Spleen (tissue), 11 donors: Measurements from ENCODE around the gene SYCN. TPM values are rescaled to one million over a fixed set of nuclear protein-coding genes. Genes with fewer than 3 reads are reported as not detected.

ENCODE experiments used
- DNase-seq: peaks from one replicate; pipeline ENCODE4 v3.0.0-alpha.2; 2020
- H3K27ac ChIP-seq, 8 donors: fragments of 200-600 bp; sonication (generic) in 7 of 8; 1 replicate in 4 of 8; 2 replicates in 4 of 8; pipeline versions ENCODE4 v1.5.0 to v1.8.0; 2016 to 2021; ENCODE audit warnings: inconsistent platforms in 4 of 8, mild to moderate bottlenecking in 4 of 8, moderate library complexity in 1 of 8
- H3K27me3 ChIP-seq, 7 donors: fragments of 200-600 bp; sonication (generic) in 6 of 7; replicated peaks in 1 of 7; 1 replicate in 4 of 7; 2 replicates in 3 of 7; pipeline versions ENCODE4 v1.5.0 to v1.8.0; 2016 to 2021; ENCODE audit warnings: inconsistent platforms in 3 of 7, mild to moderate bottlenecking in 1 of 7
- H3K36me3 ChIP-seq, 6 donors: fragments of 200-600 bp; sonication (generic) in 5 of 6; 1 replicate in 4 of 6; 2 replicates in 2 of 6; pipeline versions ENCODE4 v1.5.0 to v1.8.0; 2016 to 2021; ENCODE audit warnings: inconsistent platforms in 2 of 6
- H3K4me1 ChIP-seq, 6 donors: fragments of 200-600 bp; sonication (generic) in 5 of 6; 1 replicate in 3 of 6; 2 replicates in 3 of 6; pipeline versions ENCODE4 v1.5.0 to v1.8.0; 2016 to 2021; ENCODE audit warnings: inconsistent platforms in 3 of 6
- H3K4me3 ChIP-seq, 8 donors: fragments of 200-600 bp; sonication (generic) in 7 of 8; 1 replicate in 4 of 8; 2 replicates in 4 of 8; pipeline versions ENCODE4 v1.5.0 to v1.8.0; 2016 to 2021; ENCODE audit warnings: inconsistent platforms in 4 of 8, mild to moderate bottlenecking in 4 of 8, moderate library complexity in 2 of 8
- H3K9me3 ChIP-seq, 8 donors: fragments of 200-600 bp; sonication (generic) in 7 of 8; 1 replicate in 4 of 8; 2 replicates in 4 of 8; pipeline versions ENCODE4 v1.5.0 to v1.8.0; 2016 to 2021; ENCODE audit warnings: inconsistent platforms in 4 of 8
- POLR2A ChIP-seq, 3 donors: fragments of 450-650 bp; IDR thresholded peaks; one replicate each; pipeline ENCODE4 v1.5.1; 2017; ENCODE audit warnings: antibody characterized with exemption in 3 of 3, mild to moderate bottlenecking in 1 of 3
- POLR2AphosphoS5 ChIP-seq, 3 donors: sonication (generic); formaldehyde crosslinking; IDR thresholded peaks; one replicate each; pipeline ENCODE4 v1.5.1; 2017; ENCODE audit warnings: antibody characterized with exemption in 3 of 3
- WGBS, 5 donors: extraction: QIAGEN DNeasy Blood & Tissue Kit in 3 of 5; methylation state at CpG; one replicate each; pipeline versions ENCODE4 v1.1.5 to v1.1.7; 2013 to 2018; 5-methylcytosine and 5-hydroxymethylcytosine counted together
- intact Hi-C: fragments of 100-400 bp; cut with DNase I; formaldehyde crosslinking; loops from one replicate; pipeline ENCODE4 v1.15.0; 2023; ENCODE audit warnings: low total_unique reads
- polyA plus RNA-seq, 3 donors: library from polyadenylated mRNA; stranded (reverse); fragments of 200-250 nt; gene quantifications; one replicate each; pipeline ENCODE4 v1.2.1, GENCODE V29; 2013
- total RNA-seq, 7 donors: library from RNA; depleted of rRNA in 3 of 7; stranded (reverse); fragments of >200 nt in 3 of 7; fragmentation: NEBNext Ultra II Directional in 4 of 7; extraction: Animal tissue kit (Norgen Biotek cat#: 25700) in 4 of 7; gene quantifications; one replicate each; pipeline versions ENCODE4 v1.1.0 to v1.2.1, GENCODE V29; 2016 to 2021
- TF ChIP-seq, protein P1 (sequence below), 11 experiments: fragments of 200-600 bp in 7 of 11; fragments of 450-650 bp in 4 of 11; sonication (generic) in 4 of 11; IDR thresholded peaks in 8 of 11; conservative IDR thresholded peaks in 3 of 11; 1 replicate in 7 of 11; 2 replicates in 4 of 11; pipeline versions ENCODE4 v1.4.0 to v1.8.0; 2016 to 2021; ENCODE audit warnings: antibody characterized with exemption in 11 of 11, inconsistent platforms in 4 of 11, mild to moderate bottlenecking in 1 of 11
- donor health status: healthy with polysubstance abuse.
- donor health status: DM: no; HTN: no; CAD: no; lungs with moderate emphysema.
- donor health status: DM: no; HTN: no; CAD: no.
- donor health status: Bipolar disorder and iron deficiency.
- donor health status: healthy.
- donor health status: DM: no; HTN: no; CAD: no.
- donor health status: DM: yes; HTN: yes; CAD: no.

Gene SYCN
- total and polyA plus RNA-seq, 10 donors, result not detected

DNA sequence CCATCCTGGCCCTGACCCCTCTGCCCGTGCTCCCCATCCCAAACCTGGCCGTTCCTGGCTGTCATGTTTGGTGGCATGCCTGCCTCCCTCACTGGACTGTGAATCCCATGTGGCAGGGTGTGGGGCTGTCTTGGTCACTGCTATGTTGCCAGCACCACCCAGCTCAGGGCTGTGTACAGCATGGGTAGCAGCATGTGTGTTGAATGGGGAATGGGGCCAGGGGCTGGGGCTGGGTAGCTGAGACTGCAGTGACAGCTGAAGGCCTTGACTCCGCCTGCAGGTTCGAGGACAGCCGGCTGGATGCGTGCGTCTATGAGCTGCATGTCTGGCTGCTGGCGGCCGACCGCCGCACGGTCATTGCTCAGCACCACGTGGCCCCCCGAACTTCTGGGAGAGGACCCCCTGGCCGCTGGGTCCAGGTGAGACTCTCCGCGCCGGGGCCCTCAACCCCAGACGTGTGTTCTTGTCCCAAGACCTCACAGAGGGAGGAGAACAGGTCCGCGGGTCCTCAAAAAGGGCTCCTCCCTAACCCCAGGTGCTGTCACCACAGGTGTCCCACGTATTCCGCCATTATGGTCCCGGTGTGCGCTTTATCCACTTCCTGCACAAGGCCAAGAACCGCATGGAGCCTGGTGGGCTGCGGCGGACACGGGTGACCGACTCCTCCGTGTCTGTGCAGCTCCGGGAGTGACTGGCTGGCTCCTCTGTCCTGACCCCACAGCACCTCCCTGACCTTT, 3.8 kb downstream of the SYCN start:
- intact Hi-C loops, result no loop called here
- WGBS, 5 donors, result 70 to 93% (median 85%) methylated on average over 17 to 32 of the region's 32 CpGs
- peaks cover 0 to 100% (median 73%) of the 10 kb centered on the region in 7 donors for H3K27me3 ChIP-seq
- H3K36me3 ChIP-seq, result no peaks in the 10 kb centered on the region
- DNase-seq, result no peak
- peaks cover 4 to 29% (median 11%) of the 10 kb centered on the region in 6 donors for H3K4me1 ChIP-seq
- no peak for TF ChIP-seq POLR2A (IDR thresholded peaks at IDR 0.05)
- TF ChIP-seq, protein P1, sequence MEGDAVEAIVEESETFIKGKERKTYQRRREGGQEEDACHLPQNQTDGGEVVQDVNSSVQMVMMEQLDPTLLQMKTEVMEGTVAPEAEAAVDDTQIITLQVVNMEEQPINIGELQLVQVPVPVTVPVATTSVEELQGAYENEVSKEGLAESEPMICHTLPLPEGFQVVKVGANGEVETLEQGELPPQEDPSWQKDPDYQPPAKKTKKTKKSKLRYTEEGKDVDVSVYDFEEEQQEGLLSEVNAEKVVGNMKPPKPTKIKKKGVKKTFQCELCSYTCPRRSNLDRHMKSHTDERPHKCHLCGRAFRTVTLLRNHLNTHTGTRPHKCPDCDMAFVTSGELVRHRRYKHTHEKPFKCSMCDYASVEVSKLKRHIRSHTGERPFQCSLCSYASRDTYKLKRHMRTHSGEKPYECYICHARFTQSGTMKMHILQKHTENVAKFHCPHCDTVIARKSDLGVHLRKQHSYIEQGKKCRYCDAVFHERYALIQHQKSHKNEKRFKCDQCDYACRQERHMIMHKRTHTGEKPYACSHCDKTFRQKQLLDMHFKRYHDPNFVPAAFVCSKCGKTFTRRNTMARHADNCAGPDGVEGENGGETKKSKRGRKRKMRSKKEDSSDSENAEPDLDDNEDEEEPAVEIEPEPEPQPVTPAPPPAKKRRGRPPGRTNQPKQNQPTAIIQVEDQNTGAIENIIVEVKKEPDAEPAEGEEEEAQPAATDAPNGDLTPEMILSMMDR (IDR thresholded peaks at IDR 0.05 in 8 of 11, conservative IDR thresholded peaks at IDR 0.05 in 3 of 11), result no peak
- no peak for TF ChIP-seq POLR2AphosphoS5 (IDR thresholded peaks at IDR 0.05)
- no peak overlapping the region for H3K27ac ChIP-seq
- no peaks in the 10 kb centered on the region for H3K9me3 ChIP-seq
- no peak overlapping the region for H3K4me3 ChIP-seq

DNA sequence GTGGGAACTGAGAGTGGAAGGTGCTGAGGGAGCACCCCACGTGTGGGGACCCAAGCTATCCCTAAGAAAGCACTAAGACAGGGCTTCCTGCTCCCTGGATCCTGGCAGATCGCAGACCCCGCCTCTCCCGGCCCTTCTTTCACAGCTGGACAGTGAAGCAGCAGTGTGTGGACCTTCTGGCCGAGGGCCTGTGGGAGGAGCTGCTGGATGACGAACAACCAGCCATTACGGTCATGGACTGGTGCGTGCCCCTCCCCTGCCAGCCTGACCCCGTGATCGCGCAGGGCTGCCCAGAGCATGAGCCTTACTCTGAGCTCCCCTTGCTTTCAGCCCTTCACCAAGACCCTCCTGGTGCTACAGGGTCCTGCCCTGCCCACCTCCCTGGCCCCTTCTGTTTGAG, 5.0 kb downstream of the SYCN start:
- Histone ChIP-seq H3K27me3 (peaks cover 0 to 100% (median 77%) of the 10 kb centered on the region in 7 donors), H3K27ac (no peak overlapping the region), H3K9me3 (no peaks in the 10 kb centered on the region), H3K4me3 (no peak overlapping the region), H3K36me3 (no peaks in the 10 kb centered on the region), H3K4me1 (peaks cover 4 to 31% (median 11%) of the 10 kb centered on the region in 6 donors)
- no peak for DNase-seq
- intact Hi-C loops, result no loop called here
- WGBS, 5 donors, result 43 to 61% (median 50%) methylated on average over 7 to 11 of the region's 11 CpGs
- TF ChIP-seq POLR2AphosphoS5 (IDR thresholded peaks at IDR 0.05), result peak in 1 of 3 donors; percentile 8
- TF ChIP-seq POLR2A (IDR thresholded peaks at IDR 0.05), result no peak

DNA sequence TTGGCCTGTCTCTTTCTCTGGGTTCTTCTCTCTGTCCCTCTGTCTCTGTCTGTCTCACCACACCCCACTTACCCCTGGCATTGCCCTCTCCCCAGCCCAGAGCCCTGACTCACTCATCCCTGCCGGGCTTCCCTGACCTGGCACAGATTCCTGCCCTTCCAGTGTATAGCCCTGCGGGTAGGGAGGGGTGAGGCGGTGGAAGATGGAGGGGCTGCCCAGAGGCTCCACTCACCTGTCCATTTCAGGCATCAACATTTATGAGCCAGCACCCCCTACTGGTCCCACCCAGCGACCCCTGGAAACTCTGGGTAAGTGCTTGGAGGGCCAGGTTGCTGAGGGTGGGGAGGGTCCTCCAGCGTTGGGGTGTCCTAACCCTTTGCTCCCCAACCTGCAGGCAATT, 6.3 kb downstream of the SYCN start:
- H3K36me3 ChIP-seq, result no peaks in the 10 kb centered on the region
- 57 to 63% (median 60%) methylated on average over 5 of the region's 5 CpGs for WGBS, 5 donors
- no peak overlapping the region for H3K27ac ChIP-seq
- peaks cover 0 to 94% (median 65%) of the 10 kb centered on the region in 7 donors for H3K27me3 ChIP-seq
- no peaks in the 10 kb centered on the region for H3K9me3 ChIP-seq
- no peak for TF ChIP-seq POLR2AphosphoS5 (IDR thresholded peaks at IDR 0.05)
- TF ChIP-seq, protein P1 (IDR thresholded peaks at IDR 0.05 in 8 of 11, conservative IDR thresholded peaks at IDR 0.05 in 3 of 11), result no peak
- no peak for TF ChIP-seq POLR2A (IDR thresholded peaks at IDR 0.05)
- intact Hi-C loops, result no loop called here
- H3K4me3 ChIP-seq, result no peak overlapping the region
- H3K4me1 ChIP-seq, result peaks cover 4 to 28% (median 11%) of the 10 kb centered on the region in 6 donors
- DNase-seq, result no peak

DNA sequence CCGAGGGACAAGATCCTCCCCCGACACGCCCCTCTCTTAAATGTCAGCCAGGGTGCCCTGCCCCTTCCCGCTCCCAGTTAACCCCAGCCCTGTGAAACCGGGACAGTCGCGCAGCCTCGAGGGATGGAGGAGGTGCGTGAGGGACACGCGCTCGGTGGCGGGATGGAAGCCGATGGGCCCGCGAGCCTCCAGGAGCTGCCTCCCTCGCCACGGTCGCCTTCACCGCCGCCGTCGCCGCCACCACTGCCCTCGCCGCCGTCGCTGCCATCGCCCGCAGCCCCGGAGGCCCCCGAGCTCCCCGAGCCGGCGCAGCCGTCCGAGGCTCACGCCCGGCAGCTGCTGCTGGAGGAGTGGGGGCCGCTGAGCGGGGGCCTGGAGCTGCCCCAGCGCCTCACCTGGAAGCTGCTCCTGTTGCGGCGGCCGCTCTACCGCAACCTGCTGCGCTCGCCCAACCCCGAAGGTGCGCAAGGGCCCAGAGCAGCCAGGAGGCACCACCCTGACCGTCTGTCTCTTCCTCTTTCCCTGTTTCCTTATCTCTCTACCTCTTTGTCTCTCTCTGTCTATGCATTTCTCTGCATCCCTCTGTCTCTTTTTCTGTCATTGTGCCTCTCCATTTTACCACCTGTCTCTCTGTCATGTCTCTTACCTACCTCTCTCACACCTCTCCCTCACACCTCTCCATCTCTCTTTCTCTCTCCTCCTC, 7.1 kb downstream of the SYCN start, which contains the start of gene NCCRP1:
Gene NCCRP1, plus strand, starts transcription at position 105 of the 703 bp plus-strand sequence. Its CDS starts 19 bp downstream, at position 124.
- peak within 1 kb of the TSS in 3 of 8 donors; percentile 2 to 50 (median 10) for H3K4me3 ChIP-seq
- TF ChIP-seq POLR2A (IDR thresholded peaks at IDR 0.05), result no peak
- TF ChIP-seq POLR2AphosphoS5 (IDR thresholded peaks at IDR 0.05), result no peak
- TF ChIP-seq, protein P1 (IDR thresholded peaks at IDR 0.05 in 8 of 11, conservative IDR thresholded peaks at IDR 0.05 in 3 of 11), result no peak
- H3K27me3 ChIP-seq, result peaks cover 0 to 87% (median 57%) of the 10 kb centered on the region in 7 donors
- H3K9me3 ChIP-seq, result no peaks in the 10 kb centered on the region
- no peaks in the 10 kb centered on the region for H3K36me3 ChIP-seq
- H3K4me1 ChIP-seq, result peaks cover 4 to 28% (median 11%) of the 10 kb centered on the region in 6 donors
- intact Hi-C loops, result no loop called here
- no peak within 1 kb of the TSS for H3K27ac ChIP-seq
- DNase-seq, result no peak
- WGBS, 5 donors, result 1 to 4% (median 2%) methylated on average over 23 to 51 of the region's 51 CpGs
